GM19238 (cell line): ENCODE measurements around the gene ABCA7.
"Not testable (repeated sequence)": the region's sequence is repeated elsewhere in the genome, so short reads cannot be mapped to it uniquely, and the experiment has no call there.

Source experiments
- DNase-seq: peaks from one replicate; pipeline ENCODE4 v3.0.0; 2011; ENCODE audit warnings: low spot score; ENCODE audit not compliant: insufficient read length

Gene ABCA7

DNA sequence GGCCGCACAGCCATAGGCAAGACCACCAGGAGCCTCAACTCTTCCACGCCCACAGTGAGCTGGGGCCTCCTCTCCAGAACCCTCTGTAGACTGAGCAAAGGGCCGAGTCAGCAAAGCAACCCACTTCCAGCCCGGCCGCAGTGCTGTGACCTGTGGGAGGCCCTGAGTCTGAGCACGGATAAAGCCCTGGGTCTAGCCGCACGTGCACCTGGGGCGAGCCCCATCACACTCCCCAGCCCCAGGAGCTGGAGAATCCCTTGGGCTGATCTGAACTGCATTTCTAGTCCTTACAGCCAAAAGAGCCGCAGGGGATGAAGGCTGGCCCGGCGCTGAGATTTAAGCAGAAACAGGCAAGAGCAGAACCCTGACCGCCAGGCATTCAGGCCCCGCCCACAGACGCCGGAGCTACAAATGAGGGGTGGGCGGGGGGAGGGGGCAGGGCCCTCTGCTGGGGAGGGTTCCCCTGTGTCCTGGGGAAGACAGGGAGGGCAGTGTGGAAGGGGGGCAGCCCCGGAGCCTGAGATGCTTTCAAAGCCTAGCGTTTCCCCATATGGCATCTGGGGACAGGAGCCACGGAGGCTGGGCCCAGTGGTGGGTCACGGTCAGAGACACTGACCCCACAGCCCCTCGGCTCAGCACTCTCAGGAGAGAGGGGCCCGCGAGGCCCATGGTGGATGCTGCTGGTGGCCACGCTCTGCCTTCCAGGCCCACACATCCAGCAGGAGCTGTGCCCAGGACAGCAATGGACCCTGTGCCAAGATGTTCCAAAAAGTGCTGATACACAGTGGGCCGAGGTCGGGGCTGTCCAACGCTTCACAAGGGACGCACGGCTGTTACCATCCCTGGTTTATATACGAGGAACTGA, 23.9 kb upstream of the ABCA7 start:
- no peak for DNase-seq

DNA sequence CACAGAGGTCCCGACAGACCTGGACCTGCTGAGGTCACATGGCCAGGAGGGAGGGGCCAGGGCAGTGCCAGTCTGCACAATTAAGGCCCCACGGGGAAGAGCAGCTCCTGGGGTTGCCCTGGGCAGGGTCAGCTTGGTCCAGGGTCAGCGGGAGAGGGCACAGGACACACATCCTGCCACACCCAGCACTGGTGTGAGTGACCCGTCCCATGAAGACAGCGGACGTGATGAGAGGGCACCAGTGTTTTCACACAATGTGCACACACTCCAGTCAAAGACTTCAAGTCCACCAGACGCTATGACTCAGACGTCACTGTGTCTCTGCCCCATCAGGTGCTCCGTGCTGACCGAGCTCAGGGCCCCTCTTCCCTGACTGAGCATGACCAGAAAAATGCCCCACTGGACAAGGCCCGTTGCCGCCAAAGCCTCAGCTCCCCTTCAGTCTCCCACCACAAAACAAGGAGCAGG, 23.2 kb upstream of the ABCA7 start:
- no peak for DNase-seq

DNA sequence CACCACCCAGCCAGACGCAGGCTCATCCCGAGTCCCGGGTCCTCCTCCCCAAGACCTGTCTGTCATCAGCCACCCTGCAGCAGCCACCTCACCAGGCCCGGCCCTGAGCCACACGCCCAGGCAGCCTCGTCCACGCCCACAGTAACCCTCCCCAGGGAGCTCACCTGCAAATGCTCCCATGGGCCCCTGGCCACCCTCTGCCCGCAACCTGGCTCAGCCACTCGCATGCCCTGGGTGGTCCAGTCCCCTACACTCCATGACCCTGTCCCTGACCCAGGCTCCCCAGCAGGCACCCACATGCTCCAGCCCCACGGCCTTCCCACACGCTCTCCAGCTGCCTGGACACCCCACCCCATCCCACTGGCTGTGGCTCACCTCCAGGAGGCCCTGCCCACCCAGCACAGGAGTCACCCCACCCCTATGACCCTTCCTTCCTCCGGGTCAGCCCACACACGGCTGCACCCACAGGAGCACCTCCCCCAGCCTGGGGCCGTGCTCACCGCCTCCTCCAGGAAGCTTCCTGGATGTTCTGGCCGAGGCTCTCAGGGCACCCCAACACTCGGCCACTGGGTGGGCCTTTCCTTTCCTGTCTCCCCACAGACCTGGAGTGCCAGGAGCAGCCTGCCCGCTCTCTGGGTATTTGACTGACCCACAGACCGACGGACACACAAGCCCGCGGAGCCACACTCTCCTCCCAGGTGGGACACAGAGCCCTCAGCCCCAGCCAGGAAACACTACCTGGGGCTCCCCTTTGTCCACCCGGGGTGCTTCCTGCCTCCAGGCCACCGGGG, 22.6 kb upstream of the ABCA7 start:
- DNase-seq = no peak

DNA sequence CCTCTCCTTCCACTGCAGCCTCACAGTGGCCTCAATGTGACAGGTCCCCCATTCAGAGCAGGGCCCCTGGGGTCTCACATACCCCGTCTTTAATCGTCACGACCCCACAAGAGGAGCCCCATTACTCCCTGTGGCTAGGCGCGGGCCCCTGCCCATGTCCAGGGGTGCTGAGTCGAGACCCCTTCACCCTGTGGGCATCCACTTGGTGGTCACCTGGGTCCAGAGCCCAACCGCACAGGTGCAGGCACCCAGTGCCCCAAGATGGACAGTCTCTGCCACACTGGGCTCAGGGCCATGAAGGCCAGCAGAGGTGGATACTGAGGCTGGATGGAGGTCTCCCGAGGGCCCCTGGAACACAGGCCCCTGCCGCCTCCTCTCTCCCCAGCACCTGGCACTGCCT, 22.0 kb upstream of the ABCA7 start:
- DNase-seq = no peak

DNA sequence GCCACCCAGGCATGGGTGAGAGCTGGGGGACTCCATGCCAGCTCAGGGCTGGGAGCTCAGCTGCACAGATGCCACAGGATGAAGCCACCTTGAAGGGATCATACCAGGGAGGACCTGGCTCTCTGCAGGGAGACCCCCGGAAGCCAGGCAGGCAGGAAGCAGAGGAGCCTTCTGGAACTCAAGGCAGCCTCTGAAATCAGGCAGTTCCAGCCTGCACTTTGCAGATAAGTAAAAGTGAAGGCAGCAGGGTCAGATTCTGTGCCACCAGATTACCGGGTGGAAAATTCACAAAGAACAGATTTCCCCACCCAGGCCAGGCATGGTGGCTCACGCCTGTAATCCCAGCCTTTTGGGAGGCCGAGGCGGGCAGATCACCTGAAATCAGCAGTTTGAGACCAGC, 21.5 kb upstream of the ABCA7 start:
- no peak for DNase-seq

DNA sequence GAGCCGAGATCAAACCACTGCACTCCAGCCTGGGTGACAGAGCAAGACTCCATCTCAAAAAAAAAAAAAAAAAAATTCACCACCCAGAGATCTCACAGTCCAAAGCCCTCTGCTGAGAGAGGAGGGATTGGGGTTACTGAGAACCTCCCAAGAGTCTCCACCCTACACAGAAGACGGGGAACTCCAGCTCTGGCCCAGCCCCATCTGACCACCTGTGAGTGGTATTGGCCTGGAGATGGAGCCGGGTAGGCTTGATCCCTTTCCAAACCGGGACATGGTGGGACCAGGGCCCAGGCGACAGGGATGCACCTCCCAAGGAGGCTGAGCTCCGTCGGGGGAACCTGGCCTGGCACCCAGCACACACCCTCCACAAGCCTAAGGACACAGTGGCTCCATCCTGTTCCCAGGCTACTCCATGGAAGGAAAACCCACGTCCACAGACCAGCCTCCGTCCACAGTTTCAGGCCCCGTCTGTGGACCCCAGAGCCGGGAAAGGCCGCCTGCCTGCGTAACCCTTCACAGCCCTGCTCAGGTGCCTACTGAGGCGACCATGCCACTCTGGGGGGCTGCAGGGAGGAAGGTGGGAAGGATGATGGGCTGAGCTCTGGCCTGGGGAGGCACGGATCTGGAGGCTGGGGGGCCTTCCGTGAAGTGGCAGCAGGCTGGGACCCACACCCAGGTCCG, 20.8 kb upstream of the ABCA7 start:
- DNase-seq = no peak

DNA sequence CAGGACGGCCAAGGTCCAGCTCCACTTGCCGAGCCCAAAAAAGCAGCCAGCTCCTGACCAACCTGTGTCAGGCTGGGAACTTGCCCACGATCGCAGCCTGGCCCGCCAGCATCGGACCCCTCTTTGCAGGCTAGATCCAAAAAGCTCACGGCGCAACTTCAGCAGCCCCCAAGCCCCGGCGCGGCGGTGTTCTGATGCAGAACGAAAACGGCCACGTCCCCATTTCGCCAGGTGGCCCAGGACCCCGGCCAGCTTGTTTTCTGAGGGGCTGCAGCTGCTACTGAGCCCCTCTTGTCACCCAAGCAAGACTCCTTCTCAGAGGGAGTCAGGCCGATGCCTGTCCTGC, 20.3 kb upstream of the ABCA7 start:
- DNase-seq = no peak

DNA sequence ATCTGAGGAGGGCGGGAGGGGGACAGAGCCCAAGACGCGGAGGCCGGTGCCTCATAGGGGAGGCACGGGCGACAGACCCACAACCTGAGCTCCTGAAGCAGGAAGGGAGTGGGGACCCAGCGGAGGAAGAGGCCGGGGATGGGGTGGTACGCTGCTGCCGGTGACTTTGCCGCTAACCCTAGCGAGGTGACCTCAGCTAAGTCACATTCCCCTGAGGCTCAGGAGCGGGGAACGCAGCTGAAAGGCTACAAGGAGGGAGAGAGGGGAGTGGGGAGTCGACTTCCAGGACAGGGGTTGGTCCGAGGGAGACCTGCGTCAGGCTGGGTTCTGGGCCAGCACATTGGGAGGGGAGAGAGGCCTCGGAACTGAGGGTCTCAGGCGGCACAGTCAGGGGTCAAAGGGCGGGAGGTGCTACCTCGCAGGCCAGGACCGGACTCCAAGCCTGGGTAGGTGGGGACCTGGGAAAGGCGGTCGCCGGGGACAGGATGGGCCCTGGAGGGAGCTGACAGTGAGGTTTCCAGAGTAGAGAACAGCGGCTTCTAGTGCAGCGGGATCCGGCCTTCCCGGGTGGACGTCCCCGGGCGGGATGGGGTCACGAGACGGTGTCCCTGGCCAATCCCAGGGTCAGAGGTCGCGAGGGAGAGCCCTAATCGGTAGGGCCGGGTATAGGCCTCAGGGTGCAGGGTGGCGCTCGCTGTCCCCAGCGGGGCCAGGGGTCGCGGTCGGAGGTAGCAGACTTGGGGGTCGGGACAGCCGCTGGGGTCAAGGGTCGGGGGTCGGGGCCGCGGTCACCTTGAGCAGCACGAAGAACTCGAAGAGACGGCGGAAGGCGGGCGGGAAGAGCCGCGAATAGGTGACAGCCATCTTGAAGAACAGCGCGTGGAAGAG, 19.7 kb upstream of the ABCA7 start:
- no peak for DNase-seq

DNA sequence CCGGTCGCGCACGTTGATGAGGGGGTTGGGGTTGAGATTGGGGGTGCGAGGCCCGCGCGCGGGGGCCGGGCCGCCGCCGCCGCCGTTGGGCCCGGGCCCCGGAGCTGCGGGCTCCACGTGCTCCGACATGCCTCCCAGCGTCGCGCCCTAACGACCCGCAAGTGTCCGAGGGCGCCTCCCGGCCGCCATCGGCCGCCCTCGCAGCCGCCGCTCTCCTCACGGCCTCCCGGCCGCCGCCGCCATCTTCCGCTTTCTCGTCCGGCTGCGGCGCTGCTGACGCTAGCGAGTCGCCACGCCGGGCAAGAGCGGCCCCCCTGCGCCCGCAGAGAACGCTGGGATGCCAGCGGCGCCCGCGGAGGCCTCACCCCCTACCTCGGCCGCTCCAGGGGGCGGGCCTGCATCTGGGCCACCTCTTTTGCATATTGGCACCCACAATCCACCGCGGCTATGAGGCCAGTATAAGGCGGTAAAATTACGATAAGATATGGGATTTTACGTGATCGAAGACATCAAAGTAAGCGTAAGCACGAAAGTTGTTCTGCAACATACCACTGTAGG, 19.0 kb upstream of the ABCA7 start, which contains the start of gene TMEM259:
Gene TMEM259 (minus strand): TSS at position 256 of the 558 bp plus-strand sequence. CDS start 127 bp downstream, at position 129.
- peak; percentile 99 for DNase-seq

DNA sequence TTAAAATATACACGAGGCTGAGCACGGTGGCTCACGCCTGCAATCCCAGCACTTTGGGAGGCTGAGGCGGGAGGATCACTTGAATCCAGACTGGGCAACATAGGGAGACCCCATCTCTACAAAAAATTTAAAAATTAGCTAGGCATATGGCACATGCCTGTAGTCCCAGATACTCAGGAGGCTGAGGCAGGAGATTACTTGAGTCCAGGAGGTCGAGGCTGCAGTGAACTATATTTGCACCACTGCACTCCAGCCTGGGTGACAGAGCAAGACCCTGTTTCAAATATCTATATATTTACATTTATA, 16.1 kb upstream of the ABCA7 start:
- DNase-seq = not testable (repeated sequence)

DNA sequence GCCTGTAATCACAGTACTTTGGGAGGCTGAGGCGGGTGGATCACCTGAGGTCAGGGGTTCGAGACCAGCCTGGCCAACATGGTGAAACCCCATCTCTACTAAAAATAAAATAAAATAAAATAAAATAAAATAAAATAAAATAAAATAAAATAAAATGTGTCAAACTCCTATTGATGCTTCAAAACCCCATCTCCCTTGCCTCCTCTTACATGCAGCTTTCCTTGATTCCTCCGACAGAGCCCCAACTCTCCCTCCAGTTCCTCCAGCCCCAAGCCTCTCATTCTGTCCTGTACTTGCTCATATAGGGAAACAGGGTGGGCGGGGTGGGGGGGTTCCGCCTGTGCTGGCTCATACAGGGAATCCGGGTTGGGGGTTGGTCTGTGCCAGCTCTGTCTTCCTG, 14.8 kb upstream of the ABCA7 start:
- DNase-seq = not testable (repeated sequence)

DNA sequence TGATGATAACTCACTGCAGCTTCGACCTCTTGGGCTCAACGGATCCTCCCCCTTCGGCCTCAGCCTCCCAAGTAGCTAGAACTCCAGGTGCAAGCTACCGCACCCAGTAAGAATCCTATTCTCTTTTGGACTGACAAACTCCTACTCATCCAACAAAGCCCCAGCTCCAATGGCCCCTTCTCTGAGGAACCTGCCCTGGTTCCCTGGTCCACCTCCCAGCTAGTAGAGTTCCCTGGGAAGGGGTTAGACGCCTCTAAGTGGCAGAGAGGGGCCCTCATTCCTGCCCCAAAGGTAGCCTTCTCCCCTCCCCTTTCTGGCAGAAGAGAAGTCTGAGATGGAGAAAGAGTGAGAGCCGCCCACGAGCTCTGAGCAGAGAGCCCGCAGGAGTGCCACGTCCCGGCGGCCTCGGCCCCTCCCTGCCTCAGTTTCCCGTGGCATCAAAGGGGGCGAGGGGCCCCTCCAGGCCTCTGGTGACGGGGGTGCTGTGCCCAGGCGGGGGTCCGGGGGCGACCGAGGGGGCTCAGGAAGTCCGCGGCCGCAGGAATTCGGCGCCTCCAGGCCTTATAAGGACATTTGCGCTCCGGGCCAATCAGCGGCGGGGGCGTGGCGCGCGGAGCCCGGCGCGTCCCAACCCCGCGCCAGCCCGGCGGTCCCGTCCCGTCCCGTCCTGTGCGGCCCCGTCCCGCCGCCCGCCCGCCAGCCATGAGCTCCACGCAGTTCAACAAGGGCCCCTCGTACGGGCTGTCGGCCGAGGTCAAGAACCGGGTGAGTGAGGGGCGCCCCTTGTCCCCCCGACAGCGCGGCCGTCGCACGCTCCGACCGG, 13.7 kb upstream of the ABCA7 start, which contains the start of gene CNN2:
Gene CNN2 (plus strand): TSS at position 649 of the 823 bp plus-strand sequence. CDS start 54 bp downstream, at position 703.
- peak; percentile 82 for DNase-seq

DNA sequence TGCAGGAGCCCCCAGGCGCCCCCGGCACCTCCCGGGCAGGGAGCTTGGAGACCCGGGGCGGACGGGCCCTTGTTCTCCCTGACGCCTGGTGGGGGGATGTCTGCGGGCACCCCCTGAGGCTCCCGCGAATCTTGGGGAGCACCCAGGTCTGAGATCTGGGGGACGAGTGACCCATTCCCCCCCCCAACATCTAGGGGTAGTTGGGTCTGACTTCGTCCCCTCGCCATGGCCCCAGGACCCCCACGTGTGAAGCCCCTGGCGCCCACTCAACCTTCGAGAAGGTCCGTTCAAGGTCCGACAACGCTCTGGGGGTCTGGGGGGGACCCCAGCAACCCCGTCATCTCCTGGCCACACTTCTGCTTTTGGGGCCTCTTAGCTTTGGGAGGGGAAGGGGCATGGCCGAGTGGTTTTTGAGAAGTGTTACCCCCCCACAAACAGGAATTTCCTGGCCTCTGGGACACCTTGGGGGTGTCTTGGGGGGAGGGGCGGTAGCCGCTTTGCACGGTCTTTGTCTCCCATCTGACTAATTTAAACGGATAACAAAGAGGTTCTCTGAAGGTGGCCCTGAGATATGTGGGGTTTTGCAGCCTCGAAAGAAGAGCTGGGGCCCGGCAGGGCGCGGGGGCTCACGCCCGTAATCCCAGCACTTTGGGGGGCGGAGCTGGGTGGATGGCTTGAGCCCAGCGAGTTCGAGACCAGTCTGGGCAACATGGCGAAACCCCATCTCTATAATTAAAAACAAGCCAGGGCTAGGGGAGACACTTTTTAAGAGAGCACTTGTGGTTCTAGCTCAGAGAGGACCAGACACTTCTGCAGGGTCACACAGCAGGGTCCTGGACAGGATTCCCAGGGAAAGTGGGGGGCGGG, 12.9 kb upstream of the ABCA7 start:
- DNase-seq = no peak

DNA sequence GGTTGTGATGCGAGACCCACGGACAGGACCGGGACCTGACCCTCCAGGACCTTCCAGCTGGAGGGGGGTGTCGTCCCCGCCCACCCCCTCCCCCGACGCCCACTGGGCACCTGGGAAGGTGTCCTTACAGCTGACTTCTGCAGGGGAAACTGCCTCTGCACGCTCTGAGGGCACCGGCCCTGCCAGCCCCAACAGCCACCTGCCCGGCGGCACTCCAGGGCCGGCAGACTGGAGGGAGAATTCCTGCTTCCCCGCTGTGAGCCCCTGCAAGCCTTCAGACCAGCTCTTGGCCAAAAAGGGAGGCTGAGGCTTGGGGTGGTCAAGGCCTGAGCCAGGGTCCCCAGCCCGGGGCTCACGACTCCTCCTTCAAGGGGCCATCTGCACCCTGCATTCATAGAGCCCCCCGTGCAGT, 12.3 kb upstream of the ABCA7 start:
- DNase-seq = no peak

DNA sequence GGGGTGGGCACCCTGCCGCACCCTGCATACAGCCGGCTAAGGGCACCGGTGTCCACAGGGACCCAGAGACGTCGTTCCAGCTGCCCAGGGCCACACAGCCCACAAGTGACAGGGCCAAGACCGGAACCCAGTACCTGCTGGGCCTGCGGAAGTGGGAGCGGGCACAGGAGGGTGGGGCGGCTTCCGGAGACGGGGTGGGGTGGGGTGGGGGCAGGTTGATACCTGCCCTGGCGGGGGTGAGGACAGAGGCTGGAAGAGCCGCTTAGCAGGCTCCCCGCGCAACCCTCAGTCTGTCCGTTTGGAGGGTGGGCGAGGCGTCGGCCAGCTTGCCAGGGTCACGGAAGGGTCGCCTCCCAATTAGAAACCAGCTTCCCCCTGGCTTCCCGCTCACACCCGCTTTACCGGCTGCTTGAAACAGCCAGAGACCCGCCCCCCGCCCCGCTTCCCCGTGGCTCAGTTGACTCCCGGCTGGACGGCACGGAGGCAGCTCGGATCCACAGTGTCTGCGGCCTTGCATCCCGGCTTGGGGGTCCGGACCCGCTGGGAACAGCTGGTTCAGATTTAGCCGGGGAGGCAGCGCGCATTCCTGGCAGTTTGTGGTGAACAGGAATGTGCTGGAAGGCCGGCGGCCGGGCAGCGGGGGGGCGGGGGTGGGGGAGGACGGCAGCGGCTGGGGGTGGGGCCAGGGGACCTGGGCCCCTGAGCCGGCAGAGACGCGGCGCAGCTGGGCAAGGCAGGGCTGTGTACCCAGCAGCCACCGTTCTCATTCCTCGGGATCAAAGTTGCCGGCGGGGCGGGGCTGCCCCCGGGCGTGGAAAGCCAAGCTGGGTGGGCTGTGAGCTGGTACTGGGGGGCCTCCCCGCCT, 11.6 kb upstream of the ABCA7 start:
- DNase-seq = peak; percentile 84

DNA sequence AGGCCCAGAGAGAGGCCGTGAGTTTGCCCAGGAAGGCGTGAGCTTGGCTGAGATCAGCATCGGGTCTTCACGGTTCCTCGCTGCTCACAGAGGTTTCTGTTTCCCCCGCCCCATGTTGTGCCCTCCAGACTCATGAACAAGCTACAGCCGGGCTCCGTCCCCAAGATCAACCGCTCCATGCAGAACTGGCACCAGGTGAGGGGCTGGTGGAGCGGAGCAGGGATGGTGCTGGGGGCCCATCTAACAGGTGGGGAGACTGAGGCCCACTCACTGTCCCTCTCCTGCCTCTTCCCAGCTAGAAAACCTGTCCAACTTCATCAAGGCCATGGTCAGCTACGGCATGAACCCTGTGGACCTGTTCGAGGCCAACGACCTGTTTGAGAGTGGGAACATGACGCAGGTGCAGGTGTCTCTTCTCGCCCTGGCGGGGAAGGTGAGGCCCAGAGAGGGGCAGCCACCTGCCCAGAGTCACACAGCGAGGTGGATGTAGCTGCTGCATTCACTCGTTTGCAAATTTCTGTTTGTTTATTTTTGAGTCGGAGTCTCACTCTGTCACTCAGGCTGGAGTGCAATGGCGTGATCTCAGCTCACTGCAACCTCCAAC, 7.5 kb upstream of the ABCA7 start:
- DNase-seq = no peak

DNA sequence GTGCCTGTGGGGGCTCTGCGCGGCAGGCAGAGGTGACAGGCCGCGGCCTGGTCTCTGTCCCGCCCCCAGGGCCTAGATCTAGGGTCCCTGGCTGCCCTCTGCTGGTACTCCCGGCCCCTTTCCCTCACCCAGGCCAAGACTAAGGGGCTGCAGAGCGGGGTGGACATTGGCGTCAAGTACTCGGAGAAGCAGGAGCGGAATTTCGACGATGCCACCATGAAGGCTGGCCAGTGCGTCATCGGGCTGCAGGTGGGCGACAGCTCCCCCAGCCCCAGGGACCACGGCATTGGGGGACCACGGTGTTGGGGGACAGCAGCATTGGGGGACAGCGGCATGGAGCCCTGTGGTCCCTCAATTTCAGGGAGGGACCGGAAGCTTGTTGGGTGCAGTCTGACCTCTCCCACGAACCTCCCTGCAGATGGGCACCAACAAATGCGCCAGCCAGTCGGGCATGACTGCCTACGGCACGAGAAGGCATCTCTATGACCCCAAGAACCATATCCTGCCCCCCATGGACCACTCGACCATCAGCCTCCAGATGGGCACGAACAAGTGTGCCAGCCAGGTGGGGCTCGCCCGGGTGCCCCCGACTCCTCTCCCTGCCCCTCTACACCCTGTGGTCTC, 3.8 kb upstream of the ABCA7 start:
- no peak for DNase-seq
